ENCODE results near the gene BARX1.
"Not testable (repeated sequence)": the region's sequence is repeated elsewhere in the genome, so short reads cannot be mapped to it uniquely, and the experiment has no call there.

Gene BARX1

DNA sequence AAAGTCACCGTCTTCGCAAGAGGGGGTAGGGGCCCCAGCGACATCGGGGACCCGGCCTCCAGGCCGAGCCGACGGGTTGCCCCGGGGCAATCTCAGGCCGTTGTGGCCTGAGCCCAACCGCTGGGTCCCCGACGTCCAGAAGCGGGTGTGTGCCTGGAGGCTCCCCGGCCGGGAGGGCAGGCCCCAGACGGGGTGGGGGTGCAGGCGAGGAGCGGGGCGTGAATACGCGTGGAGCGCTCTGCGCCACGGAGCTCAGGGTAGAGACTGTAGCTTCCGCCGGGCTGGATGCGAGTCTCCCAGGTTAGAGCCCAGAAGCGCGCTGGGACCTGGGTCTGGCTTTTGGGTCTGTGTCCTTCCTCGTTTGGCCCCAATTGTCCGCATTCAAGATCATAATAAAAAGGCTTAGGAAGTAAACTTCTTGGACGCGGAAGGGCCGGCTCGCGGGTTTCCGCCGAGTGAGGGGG lies 3.5 kb downstream of the BARX1 start:
- DNase-seq (ENCODE audit: low read depth) = no peak

DNA sequence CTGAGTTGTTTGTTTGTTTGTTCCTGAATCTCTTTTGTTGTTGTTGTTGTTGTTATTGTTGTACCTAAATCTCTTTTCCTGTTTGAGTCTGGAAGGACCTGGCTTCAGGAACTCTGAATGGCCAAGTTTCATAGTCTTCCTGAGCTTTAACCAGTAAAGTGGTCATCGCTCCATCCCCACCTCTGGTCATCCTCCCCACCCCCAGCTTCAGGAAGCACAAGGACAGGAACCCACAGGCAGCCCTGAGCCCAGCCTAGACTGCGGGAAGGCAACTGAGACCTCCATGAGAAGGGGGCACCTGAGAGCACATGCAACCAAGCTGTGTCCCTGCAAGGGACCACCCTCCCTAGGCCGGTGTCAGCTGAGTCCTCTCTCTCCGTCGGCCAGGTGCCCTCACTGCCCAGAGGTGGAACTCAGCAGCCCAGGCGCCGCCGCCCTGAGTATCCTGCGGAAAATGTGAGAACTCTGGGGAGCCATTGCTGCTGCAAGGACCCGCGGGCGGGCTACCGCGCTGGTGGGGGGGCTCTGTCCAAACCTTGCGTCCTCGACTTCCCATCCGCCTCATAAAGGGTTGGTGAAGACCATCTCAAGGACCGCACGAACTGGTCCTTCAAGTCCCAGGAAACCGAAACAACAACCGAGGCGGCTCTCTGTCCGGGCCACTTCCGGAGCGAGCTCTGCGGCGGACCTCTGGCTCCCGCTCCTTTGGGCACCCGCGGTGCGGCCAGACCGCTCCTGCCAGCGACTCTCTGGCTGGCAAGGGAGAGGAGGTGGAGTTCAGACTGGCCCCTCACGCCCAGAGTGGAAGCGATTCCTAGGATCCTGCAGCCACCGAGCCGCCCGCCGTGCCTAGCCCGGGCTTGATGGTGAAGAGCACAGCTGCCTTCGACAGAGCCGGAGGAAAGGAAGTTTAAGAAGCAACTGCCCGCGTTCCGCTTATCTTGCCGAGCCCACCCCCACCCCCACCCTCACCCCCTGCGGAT lies 4.2 kb downstream of the BARX1 start:
- DNase-seq (ENCODE audit: low read depth) = no peak

DNA sequence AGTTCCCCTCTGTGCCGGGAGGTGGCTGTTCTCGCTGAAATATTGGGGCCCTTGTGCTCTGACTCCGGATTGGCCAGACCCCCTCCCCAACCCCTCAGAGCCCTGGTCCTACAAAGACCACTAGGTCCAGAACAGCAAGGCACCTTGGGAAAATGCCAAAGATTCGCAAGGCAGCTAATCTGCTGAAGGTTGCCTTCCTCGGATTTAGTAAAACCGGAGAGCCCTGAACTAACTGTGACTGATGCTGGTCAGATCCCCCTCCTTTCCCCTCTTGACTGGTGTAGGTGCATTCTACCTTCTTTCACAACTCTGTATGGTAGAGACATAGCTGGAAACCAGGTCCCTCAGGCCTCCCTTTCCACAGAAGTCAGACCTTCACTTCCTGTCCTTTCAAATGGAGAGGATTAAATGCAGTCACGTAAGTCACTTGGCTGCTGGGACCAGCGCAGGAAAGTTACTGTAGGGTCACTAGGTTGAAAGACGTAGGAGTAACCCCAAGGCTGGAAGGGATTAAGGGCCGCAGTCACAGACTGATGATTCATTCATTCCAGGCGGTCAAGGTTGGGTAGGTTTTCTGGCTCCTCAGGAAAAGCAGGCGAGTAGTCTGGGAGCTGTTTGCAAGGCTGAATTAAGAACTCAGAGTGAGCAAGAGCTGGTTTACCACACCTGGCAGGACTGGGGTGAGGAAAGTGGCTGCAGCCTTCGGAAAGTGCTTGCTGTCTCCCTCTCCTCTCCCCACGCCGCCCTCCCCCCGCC lies 5.3 kb downstream of the BARX1 start:
- no peak for DNase-seq (ENCODE audit: low read depth)

- no peak for DNase-seq (ENCODE audit: low read depth)
Measured at GRCh38 chr9:93949073-93949693, 6.0 kb downstream of the BARX1 start.

DNA sequence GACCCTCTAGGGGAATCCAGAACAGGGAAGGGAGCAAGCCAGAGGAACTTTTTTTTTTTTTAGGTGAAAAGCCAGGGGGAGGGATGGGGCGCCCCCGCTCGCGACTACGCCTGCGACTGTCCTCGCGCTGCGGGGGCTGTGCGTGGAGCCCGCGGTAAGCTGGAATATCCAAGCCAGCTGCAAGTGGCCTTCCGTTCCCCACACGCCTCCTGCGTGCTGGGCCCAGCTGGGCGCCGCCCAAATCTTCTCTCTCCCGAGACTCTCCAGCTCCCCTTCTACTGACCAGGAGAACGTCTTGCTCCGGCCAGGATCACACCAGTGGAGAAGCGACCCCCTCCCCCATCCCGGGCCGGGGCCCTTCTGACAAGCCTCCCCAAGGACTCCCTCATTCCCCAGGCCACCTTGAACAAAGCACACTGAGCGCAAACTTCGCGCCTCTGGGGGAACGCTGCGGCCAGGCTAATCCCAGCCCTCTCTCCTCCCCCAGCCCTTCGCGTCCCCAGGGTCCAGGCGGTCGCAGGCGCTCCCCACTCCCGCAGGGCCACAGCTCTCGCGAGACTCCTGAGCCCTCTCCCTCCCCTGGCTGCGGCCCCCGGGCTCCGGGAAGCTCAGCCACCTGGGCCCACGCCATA lies 6.6 kb downstream of the BARX1 start:
- DNase-seq (ENCODE audit: low read depth) = no peak

DNA sequence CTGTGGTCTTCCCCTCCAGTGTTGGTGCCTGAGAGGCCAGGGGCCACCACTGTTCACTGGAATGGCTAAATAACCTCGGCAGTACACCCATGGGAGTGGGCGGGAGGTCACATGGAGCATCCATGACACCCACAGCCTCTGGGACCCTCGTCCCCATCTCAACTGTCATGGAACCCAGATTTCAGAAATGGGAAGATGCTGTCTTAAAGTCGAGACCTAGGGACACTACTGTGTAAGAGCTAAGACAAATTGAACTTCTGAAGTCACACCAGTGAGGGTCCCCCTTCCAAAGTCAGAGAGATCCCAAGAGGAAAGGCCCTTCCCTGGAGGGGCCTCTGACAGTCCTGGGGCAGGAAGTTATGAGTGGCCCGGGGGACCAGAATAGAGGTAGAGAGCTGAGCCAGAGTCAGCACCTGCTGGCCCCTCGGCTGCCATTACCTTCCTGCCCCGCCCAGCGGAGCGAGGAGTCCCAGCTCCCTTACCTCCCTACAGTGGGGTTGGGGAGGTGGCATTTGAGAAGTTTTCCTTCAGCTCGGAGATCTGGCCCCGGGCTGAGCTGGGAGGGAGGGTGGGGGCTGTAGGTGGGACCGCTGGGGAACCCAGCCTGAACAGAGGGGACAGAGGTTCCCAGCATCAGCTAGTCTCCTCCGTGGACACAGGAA lies 7.6 kb downstream of the BARX1 start:
- no peak for DNase-seq (ENCODE audit: low read depth)

DNA sequence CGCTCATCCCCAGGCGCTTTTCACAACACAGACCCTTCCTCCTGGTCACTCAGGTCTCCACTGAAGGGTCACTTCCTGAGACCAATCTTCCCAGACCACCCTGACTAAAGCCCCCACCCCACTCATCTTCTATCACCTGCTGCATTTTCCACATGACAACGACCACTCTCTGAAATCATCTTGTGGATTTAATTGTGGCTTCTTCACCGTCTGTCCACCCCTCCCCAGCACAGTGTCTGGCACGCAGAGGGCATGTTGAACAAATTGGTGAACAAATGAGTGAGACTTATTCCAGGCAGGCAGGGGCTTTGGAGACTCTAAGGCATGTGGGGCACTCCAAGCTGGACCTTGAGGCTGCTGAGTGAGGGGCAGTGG lies 8.8 kb downstream of the BARX1 start:
- DNase-seq (ENCODE audit: low read depth) = no peak

- DNase-seq (ENCODE audit: low read depth) = no peak
Measured at GRCh38 chr9:93945400-93946337, 9.5 kb downstream of the BARX1 start.

DNA sequence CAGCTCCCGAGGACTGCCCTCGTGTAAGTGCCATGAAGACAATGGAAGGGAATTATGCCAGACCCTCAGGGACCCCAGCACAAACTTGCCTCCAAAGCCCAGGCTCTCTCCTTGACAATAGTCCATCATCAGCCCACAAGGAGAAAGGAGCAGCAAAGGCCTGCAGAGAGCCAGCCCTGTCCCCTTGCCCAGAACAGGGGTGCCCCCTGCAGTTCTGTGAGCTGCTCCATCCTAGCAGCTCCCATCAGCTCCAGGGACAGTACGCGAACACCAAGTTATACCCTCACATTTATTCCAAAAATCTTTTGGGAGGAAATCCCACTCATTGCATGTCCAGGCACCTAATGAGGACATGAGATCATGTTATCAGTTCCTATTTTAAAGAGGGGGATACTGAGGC lies 11.1 kb downstream of the BARX1 start:
- DNase-seq (ENCODE audit: low read depth) = no peak

- DNase-seq (ENCODE audit: low read depth) = no peak
Measured at GRCh38 chr9:93942161-93942560, 13.0 kb downstream of the BARX1 start.

DNA sequence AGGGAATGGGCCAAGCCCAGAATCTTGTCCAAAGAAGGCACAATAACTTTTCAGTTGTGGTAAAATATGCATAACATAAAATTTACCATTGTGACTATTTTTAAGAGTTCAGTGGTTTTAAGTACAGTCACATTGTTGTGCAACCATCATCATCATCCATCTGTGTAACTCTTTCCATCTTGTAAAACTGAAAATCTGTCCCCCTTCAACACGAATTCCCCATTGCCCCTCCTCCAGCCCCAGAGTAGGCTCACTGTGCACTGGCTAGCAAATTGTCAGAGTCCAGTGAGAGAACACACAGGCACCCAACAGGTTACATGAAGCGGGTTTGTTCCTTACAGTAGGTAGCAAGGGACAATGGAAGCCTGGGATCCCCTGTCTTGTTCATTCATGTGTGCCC lies 13.7 kb downstream of the BARX1 start:
- no peak for DNase-seq (ENCODE audit: low read depth)

GRCh38 chr9:93940951-93941350 lies 14.2 kb downstream of the BARX1 start:
- DNase-seq (ENCODE audit: low read depth) = no peak

DNA sequence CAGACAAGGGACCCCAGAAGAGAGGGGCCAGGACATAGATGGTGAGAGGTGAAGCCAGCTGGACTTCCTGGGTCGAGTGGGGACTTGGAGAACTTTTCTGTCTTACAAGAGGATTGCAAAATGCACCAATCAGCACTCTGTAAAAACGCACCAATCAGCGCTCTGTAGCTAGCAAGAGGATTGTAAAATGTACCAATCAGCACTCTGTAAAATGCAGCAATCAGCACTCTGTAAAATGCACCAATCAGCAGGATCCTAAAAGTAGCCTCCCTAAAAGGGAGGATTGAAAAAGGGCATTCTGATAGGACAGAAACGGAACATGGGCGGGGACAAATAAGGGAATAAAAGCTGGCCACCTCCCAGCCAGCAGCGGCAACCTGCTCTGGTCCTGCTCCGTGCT lies 15.6 kb downstream of the BARX1 start:
- DNase-seq (ENCODE audit: low read depth) = not testable (repeated sequence)

GRCh38 chr9:93937193-93937592 lies 18.0 kb downstream of the BARX1 start:
- DNase-seq (ENCODE audit: low read depth) = no peak

GRCh38 chr9:93931905-93932304 lies 23.2 kb downstream of the BARX1 start:
- DNase-seq (ENCODE audit: low read depth) = no peak

DNA sequence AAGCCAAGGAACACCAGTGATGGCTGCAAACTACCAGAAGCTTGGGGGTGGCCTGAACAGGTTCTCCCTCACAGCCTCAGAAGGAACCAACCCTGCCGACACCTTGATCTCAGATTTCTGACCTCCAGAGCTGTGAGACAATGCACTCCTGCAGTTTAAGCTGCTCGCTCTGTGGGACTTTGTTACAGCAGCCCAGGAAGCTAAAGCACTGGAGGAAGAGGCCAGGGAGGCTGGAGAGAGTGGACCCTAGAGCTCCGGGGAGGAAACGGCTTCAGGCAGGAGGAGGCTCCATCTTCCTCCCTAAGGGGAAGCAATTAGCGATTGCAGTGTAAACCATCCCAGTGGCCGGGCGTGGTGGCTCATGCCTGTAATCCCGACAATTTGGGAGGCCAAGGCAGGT lies 25.1 kb downstream of the BARX1 start:
- no peak for DNase-seq (ENCODE audit: low read depth)

- no peak for DNase-seq (ENCODE audit: low read depth)
Measured at GRCh38 chr9:93929231-93929630, 25.9 kb downstream of the BARX1 start.

- no peak for DNase-seq (ENCODE audit: low read depth)
Measured at GRCh38 chr9:93922535-93922934, 32.6 kb downstream of the BARX1 start.

DNA sequence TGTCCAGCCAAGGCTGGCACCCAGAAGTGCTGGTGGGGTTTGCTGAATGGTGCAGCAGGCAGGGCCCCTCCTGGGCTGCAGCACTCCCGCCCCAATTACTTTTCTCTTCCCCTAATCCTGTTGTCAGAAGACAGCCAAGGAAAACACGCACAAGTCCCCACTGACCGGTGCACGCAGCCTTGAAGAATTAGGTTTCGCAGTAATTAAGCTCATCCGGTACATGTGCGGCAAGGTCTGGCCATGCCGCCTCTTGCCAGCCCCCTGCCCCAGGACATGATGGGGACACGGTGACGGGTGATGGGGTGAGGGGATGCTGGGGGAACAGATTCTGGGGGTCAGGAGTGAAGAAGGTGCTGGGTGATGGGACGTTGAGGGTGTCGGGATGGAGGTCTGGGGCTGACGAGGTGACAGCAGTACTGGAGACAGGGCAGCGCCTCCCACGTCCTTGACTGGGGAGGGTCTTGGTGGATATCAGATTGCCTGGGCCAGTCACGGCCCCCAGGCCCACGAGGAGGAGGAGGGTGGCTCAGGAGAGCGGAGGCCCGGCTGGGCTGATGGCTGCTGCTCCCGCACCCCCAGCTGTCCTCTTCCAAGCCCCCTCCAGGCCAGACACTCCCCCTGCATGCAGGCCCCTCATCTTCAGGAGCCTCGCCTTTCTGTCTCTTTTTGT lies 34.9 kb downstream of the BARX1 start:
- no peak for DNase-seq (ENCODE audit: low read depth)

- DNase-seq (ENCODE audit: low read depth) = no peak
Measured at GRCh38 chr9:93918061-93918460, 37.1 kb downstream of the BARX1 start.

All from stimulated activated CD8-positive, alpha-beta memory T cell treated with anti-CD3 and anti-CD28 coated beads, Interleukin-15, amount 100 ng/mL, for 24 hours (primary cell).